ENCODE data around the gene ADI1. TPM values are rescaled to one million over a fixed set of nuclear protein-coding genes. Genes with fewer than 3 reads are reported as not detected.

ADI1 gene
- total and polyA plus RNA-seq, 2 of the 8 experiments (the other 6 are each of a cell fraction or from before 2014, with no cell fraction given): 12.2 to 40.2 TPM

- CTCF ChIA-PET (ENCODE audit: partially characterized antibody): interaction anchor here (1.8 to 15.8 kb wide), 3 partner anchors 15 to 56 kb away, joined by 5 to 152 read pairs (median 9); no protein-coding TSS in a partner anchor
- Histone ChIP-seq H3K56ac (replicated peaks; ENCODE audit: insufficient read length, low read depth, low read length) (no peak overlapping the region), H4K8ac (ENCODE audit: extremely low read depth, insufficient read depth, low read length) (peak overlapping the region; percentile 12; the same call in 1 of the 2 replicates), H2BK20ac (ENCODE audit: low read length) (no peak overlapping the region), H2AK5ac (ENCODE audit: low read depth, low read length) (no peak overlapping the region), H2BK120ac (replicated peaks; ENCODE audit: low read depth, low read length) (no peak overlapping the region), H3K4me2 (ENCODE audit: insufficient read depth in 1 of 2, low read depth in 2 of 2, low read length in 2 of 2) (no peak overlapping the region), H3K4ac (replicated peaks; ENCODE audit: insufficient read length, low read depth, low read length) (no peak overlapping the region), H4K5ac (ENCODE audit: insufficient read length, low read depth, low read length) (no peak overlapping the region), H2BK5ac (ENCODE audit: low read depth, low read length) (no peak overlapping the region), H3K14ac (ENCODE audit: insufficient read length) (no peak overlapping the region), H2BK15ac (ENCODE audit: low read length) (no peak overlapping the region), H3K23ac (ENCODE audit: insufficient read length) (no peak overlapping the region), H3K9me3 (ENCODE audit: insufficient read depth in 2 of 2, low read depth in 1 of 2, low read length in 1 of 2) (no peaks in the 10 kb centered on the region), H3K9ac (replicated peaks in 1 of 4; ENCODE audit: extremely low read depth in 1 of 4, low read depth in 3 of 4, low read length in 3 of 4) (no peak overlapping the region), H3K4me3 (ENCODE audit: extremely low read depth in 1 of 4, insufficient read depth in 2 of 4, low read depth in 3 of 4, low read length in 4 of 4) (no peak overlapping the region), H3K79me2 (ENCODE audit: control insufficient read depth in 1 of 2, insufficient read depth in 2 of 2, low read length in 2 of 2) (no peaks in the 10 kb centered on the region), H3K23me2 (ENCODE audit: low read depth, low read length) (0 out of 2 replicates have a peak, but pooled peaks cover 2% of the 10 kb centered on the region), H3K18ac (ENCODE audit: extremely low read depth, low read length) (no peak overlapping the region), H2BK12ac (ENCODE audit: low read depth, low read length) (no peak overlapping the region), H3K27ac (ENCODE audit: low read depth, low read length) (no peak overlapping the region), H3K27me3 (replicated peaks in 1 of 4; ENCODE audit: control insufficient read depth in 3 of 4, extremely low read depth in 1 of 4, insufficient read depth in 3 of 4, low read length in 3 of 4) (no peaks in the 10 kb centered on the region), H4K91ac (replicated peaks; ENCODE audit: insufficient read length, low read length) (no peak overlapping the region), H2AFZ (ENCODE audit: low read length) (no peak overlapping the region), H3K4me1 (replicated peaks in 1 of 4; ENCODE audit: control insufficient read depth in 3 of 4, insufficient read depth in 4 of 4, low read length in 3 of 4) (no peaks in the 10 kb centered on the region; a peak in 1 of 7 replicates), H3K79me1 (ENCODE audit: low read depth, low read length) (no peaks in the 10 kb centered on the region), H3K36me3 (ENCODE audit: control insufficient read depth in 2 of 4, insufficient read depth in 4 of 4, low read length in 3 of 4) (peaks cover 0 to 16% (median 0%) of the 10 kb centered on the region in 4 experiments; a peak in 3 of 8 replicates), H4K20me1 (replicated peaks in 1 of 2; ENCODE audit: control insufficient read depth in 1 of 2, insufficient read depth in 2 of 2, low read length in 2 of 2) (no peaks in the 10 kb centered on the region)
- FAIRE-seq (no peak), DNase-seq (ENCODE audit: low read depth in 1 of 2, low spot score in 2 of 2) (no peak)
- 90% methylated on average over 19 of the region's 19 CpGs; no CpG with 5 or more reads in 1 of the 2 experiments for WGBS, 2 experiments (ENCODE audit: extremely low coverage in 1 of 2, insufficient coverage in 1 of 2, insufficient read length in 1 of 2, insufficient replicate concordance in 2 of 2, low coverage in 1 of 2, low lambda C conversion rate in 2 of 2, missing lambda C conversion rate in 1 of 2)
- TF ChIP-seq JUN (IDR thresholded peaks at IDR 0.05; ENCODE audit: low read depth, low read length) (no peak), TCF12 (IDR thresholded peaks at IDR 0.05; ENCODE audit: low read depth, low read length) (no peak), SUZ12 (IDR thresholded peaks at IDR 0.05; ENCODE audit: low read length) (no peak), POLR2AphosphoS5 (IDR thresholded peaks at IDR 0.05; ENCODE audit: low read depth, low read length) (no peak), GTF2F1 (IDR thresholded peaks at IDR 0.05; ENCODE audit: borderline replicate concordance, low read depth, low read length) (no peak), POLR2A (IDR thresholded peaks at IDR 0.05; ENCODE audit: control extremely low read depth in 1 of 2, low read depth in 2 of 2, low read length in 2 of 2) (no peak), CBX8 (IDR thresholded peaks at IDR 0.05; ENCODE audit: borderline replicate concordance, low read depth, low read length) (no peak), CTBP2 (IDR thresholded peaks at IDR 0.05; ENCODE audit: borderline replicate concordance, insufficient read depth, insufficient read length, low read length) (no peak), JUND (IDR thresholded peaks at IDR 0.05; ENCODE audit: low read length) (no peak), RBBP5 (IDR thresholded peaks at IDR 0.05; ENCODE audit: borderline replicate concordance, low read depth, low read length) (no peak)
- POLR2A ChIA-PET (ENCODE audit: partially characterized antibody): interaction anchor here (1.0 kb wide), 1 partner anchor 19 kb away, joined by 3 read pairs; no protein-coding TSS in a partner anchor
These were observed 40.4 kb downstream of the ADI1 start for GRCh38 chr2:3478846-3479385.

Measured in H1 (cell line).